DMS79 treated with DMSO at 0.1 percent for 48 hours (cell line): ENCODE measurements around the gene LRTM1.
A peak's percentile ranks its signal among the peaks of the same experiment; 100 is the strongest.

Experiments used
- DNase-seq: peaks from one replicate; lab custom pipeline; 2025; lab: John Stamatoyannopoulos, UW

The LRTM1 gene

DNA sequence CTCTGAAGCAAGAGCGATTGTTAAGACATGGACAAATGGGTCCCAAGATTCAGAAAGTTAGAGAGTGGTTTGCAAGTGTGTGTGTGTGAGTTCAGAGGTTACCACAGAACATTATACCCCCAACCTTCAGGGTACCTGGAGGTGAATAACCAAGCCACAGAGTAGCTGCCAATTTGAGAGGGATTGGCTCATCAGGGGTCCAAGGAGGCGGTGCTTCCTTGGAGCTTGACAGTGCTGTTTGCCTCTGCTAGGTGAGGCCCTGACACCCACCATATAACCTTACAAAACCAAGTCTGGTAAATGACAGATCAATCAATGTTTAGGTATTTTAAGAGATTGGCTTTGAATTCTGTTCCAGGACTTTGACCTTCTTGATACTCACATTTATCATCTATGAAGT is 35.7 kb downstream of the LRTM1 start:
- DNase-seq: no peak

GRCh38 chr3:54891540-54891897 is 36.3 kb downstream of the LRTM1 start:
- peak; percentile 29 for DNase-seq

GRCh38 chr3:54889731-54890130 is 38.1 kb downstream of the LRTM1 start:
- no peak for DNase-seq

- DNase-seq: no peak
Measured at GRCh38 chr3:54888873-54889272, 39.0 kb downstream of the LRTM1 start.

DNA sequence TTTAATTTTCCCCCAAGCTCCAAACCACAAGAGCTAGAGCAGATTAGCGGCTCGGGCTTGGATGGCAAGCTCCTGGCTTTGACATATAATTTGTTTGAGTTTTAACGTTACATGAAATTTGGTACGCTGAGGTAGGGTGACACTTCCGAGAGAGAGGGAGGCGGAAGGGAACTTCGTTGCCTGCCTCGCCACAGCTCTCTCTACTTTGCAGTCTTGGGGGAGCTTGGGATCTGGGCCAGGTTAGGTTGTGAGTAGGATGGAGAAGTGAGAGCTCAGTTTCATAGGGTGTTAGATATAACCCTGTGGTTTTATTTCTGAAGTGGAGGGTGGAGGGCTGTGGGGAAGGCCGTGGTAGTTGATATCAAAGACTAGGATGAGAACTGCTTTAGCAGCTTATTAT is 39.7 kb downstream of the LRTM1 start:
- DNase-seq: no peak

- no peak for DNase-seq
Measured at GRCh38 chr3:54882129-54882833, 45.6 kb downstream of the LRTM1 start.

- DNase-seq: no peak
Measured at GRCh38 chr3:54878145-54878544, 49.7 kb downstream of the LRTM1 start.

DNA sequence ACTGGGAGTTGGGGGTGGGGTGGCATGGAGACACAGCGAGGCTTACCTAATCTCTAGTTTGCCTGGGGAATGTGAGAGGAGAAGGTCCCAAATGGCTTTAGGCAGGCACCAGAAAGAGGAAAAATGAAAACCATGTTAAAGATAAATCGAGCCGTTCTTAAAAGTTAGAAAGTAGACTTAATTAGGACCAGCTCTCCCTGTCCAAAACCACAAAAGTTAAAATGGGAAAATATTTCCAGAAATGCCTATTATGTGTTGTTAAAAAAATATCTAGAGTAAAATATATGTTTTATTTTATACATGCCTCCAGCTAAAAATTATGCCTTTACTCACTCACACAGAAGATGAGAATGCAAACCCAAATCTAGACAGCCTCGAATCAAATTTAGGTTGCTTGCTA is 50.1 kb downstream of the LRTM1 start:
- DNase-seq: no peak

- DNase-seq: no peak
Measured at GRCh38 chr3:54876694-54877093, 51.2 kb downstream of the LRTM1 start.

GRCh38 chr3:54875596-54876268 is 52.1 kb downstream of the LRTM1 start:
- peak; percentile 11 for DNase-seq

GRCh38 chr3:54874816-54875556 is 52.9 kb downstream of the LRTM1 start:
- no peak for DNase-seq

DNA sequence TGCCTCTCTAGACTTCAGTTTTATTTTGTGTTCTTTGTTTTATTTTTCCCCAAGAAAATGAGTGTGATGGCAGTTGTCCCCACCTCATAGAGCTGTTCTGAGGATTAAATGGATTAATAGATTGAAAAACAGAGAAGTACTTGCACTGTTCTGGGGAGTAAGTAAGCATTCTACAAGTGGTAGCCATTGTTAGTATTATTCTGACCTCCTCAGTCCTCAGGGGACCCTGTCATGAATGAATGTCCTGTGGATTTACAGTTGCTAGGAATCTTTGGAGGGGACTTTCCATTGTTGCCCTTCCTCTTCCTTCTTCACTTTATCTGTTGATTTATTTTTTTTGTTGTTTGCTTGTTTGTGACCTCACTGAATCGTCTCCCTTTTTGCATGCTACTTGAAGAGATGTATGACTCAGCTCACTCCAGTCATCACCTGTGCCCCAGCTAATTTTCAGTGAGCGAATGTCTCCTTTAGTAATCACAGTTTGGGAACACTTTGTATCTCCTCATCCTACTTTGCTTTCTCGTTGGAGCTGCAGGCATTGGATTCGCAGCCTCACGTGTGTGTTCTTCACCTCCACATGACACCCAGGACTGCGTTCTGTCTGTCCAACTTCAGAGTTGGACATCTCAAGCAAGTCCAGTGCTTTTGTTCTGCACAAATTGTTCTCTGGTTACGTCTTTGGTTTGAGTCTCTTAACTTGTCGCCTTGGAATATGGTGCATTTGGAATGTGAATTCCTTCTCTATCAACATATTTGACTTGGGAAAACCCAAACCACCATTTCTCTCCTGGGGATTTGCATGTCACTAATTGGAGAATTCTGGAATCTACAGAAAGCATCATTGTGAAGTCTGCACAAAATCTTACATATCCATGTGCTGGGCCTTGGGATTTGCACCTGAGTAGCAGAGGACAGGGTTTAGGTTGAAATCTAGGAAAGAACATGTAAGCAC is 54.5 kb downstream of the LRTM1 start:
- no peak for DNase-seq

DNA sequence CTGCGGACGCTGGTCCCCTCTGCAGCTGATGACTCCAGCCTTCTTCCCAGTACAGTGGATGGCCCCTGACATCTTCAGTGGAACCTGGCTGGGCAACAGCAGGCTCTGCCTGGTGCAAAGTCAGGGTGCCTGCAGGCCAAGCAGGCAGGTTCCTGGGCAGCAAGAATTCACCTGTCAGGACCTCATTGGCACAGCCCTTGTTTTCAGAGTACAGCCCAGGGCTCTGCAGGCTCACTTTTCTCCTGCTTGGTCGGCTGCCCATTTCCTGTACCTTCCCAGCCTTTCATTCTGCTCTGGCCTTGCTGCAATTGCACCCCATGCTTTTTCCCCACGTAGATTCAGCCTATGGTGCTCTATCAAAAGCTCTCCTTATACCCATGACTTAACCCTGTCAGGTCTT is 56.0 kb downstream of the LRTM1 start:
- no peak for DNase-seq

- DNase-seq: no peak
Measured at GRCh38 chr3:54870423-54870822, 57.4 kb downstream of the LRTM1 start.
